K562 (cell line): ENCODE results near the gene LRP1. TPM values are rescaled to one million over a fixed set of nuclear protein-coding genes. Genes with fewer than 3 reads are reported as not detected.

Experiments
- EGR1 ChIP-seq: fragments of 450-650 bp; conservative IDR thresholded peaks from 2 replicates; pipeline ENCODE4 v1.6.1; 2017; ENCODE audit warnings: mild to moderate bottlenecking
- HNRNPLL ChIP-seq: fragments of 200-400 bp; formaldehyde crosslinking; IDR thresholded peaks from 2 replicates; pipeline ENCODE4 v1.6.1; 2017; ENCODE audit warnings: low read length, low read depth, mild to moderate bottlenecking; ENCODE audit not compliant: poor library complexity, severe bottlenecking
- MTA1 ChIP-seq: fragments of 450-650 bp; IDR thresholded peaks from 2 replicates; pipeline ENCODE4 v1.6.1; 2017; ENCODE audit warnings: borderline replicate concordance
- MYC ChIP-seq, 2 experiments: fragments of 250-450 bp in 1 of 2; sonication (Bioruptor Pico) in 1 of 2; IDR thresholded peaks; 2 replicates each; pipeline versions ENCODE4 v1.5.1 to v1.6.1; 2012 to 2021; ENCODE audit warnings: low read depth in 2 of 2, borderline replicate concordance in 1 of 2, improper control_type of control experiment in 1 of 2, low read length in 1 of 2, mild to moderate bottlenecking in 1 of 2, moderate library complexity in 1 of 2
- NR2C2 ChIP-seq, 2 experiments: fragments of 200-800 bp in 1 of 2; sonication (Bioruptor generic) in 1 of 2; sonication (generic) in 1 of 2; formaldehyde crosslinking in 1 of 2; IDR thresholded peaks; 2 replicates each; pipeline versions ENCODE4 v1.6.1 to v1.8.0; 2016 to 2022; ENCODE audit warnings: mild to moderate bottlenecking in 1 of 2, missing compliant biosample characterization in 1 of 2, missing genetic modification characterization in 1 of 2, missing genetic modification reagents in 1 of 2
- POLR2AphosphoS2 ChIP-seq: IDR thresholded peaks from 2 replicates; pipeline ENCODE4 v1.6.1; 2012; ENCODE audit warnings: low read length, improper control_type of control experiment
- UBTF ChIP-seq, 2 experiments: IDR thresholded peaks; 2 replicates each; pipeline ENCODE4 v1.6.1; 2012; ENCODE audit warnings: improper control_type of control experiment in 2 of 2, low read depth in 2 of 2, low read length in 2 of 2, borderline replicate concordance in 1 of 2
- ZBTB17 ChIP-seq: fragments of 450-650 bp; formaldehyde crosslinking; IDR thresholded peaks from 2 replicates; pipeline ENCODE4 v1.4.0; 2020; ENCODE audit warnings: mild to moderate bottlenecking
- ZBTB33 ChIP-seq: sonication (generic); formaldehyde crosslinking; IDR thresholded peaks from 2 replicates; pipeline ENCODE4 v1.8.1; 2023; ENCODE audit warnings: mild to moderate bottlenecking, missing genetic modification reagents
- ZNF12 ChIP-seq: sonication (generic); formaldehyde crosslinking; IDR thresholded peaks from 2 replicates; pipeline ENCODE4 v1.4.0; 2020; ENCODE audit warnings: mild to moderate bottlenecking, missing genetic modification reagents
- ZNF57 ChIP-seq: fragments of 450-650 bp; formaldehyde crosslinking; IDR thresholded peaks from 2 replicates; pipeline ENCODE4 v1.4.0; 2020; ENCODE audit warnings: mild to moderate bottlenecking, moderate library complexity
- polyA plus RNA-seq, 8 experiments: library from polyadenylated mRNA; depleted of rRNA in 4 of 8; stranded (reverse) in 5 of 8; unstranded in 3 of 8; fragments of >200 nt; fragmentation: Nextera tagmentation in 2 of 8; fragmentation: Illumina TruSeq in 1 of 8; extraction: Ambion mirVana in 2 of 8; extraction: Trizol in 1 of 8; gene quantifications; 2 replicates each; pipeline versions ENCODE4 v1.2.1 to v1.2.3, GENCODE V29; 2011 to 2014; ENCODE audit warnings: inconsistent platforms in 1 of 8, missing spikeins in 1 of 8
- total RNA-seq, 7 experiments: library from RNA; depleted of rRNA in 6 of 7; stranded (reverse); fragments of >200 nt in 6 of 7; fragmentation: Illumina TruSeq in 2 of 7; extraction: Trizol in 2 of 7; gene quantifications; 2 replicates each; pipeline versions ENCODE4 v1.2.1 to v1.2.3, GENCODE V29; 2011 to 2021; ENCODE audit warnings: low replicate concordance in 1 of 7
- TF ChIP-seq, protein P1 (sequence below): fragments of 450-650 bp; IDR thresholded peaks from 2 replicates; pipeline ENCODE4 v1.6.1; 2017; ENCODE audit warnings: antibody characterized with exemption, mild to moderate bottlenecking
- TF ChIP-seq, protein P2 (sequence below): sonication (generic); formaldehyde crosslinking; IDR thresholded peaks from 2 replicates; pipeline ENCODE4 v1.8.0; 2022; ENCODE audit warnings: missing genetic modification reagents, mild to moderate bottlenecking, moderate library complexity, borderline replicate concordance

LRP1 gene
- total and polyA plus RNA-seq, 9 of the 15 experiments (the other 6 are each of a cell fraction or from before 2014, with no cell fraction given) = 0.04 to 0.64 (median 0.19) TPM; not detected in 2

- TF ChIP-seq, protein P1, sequence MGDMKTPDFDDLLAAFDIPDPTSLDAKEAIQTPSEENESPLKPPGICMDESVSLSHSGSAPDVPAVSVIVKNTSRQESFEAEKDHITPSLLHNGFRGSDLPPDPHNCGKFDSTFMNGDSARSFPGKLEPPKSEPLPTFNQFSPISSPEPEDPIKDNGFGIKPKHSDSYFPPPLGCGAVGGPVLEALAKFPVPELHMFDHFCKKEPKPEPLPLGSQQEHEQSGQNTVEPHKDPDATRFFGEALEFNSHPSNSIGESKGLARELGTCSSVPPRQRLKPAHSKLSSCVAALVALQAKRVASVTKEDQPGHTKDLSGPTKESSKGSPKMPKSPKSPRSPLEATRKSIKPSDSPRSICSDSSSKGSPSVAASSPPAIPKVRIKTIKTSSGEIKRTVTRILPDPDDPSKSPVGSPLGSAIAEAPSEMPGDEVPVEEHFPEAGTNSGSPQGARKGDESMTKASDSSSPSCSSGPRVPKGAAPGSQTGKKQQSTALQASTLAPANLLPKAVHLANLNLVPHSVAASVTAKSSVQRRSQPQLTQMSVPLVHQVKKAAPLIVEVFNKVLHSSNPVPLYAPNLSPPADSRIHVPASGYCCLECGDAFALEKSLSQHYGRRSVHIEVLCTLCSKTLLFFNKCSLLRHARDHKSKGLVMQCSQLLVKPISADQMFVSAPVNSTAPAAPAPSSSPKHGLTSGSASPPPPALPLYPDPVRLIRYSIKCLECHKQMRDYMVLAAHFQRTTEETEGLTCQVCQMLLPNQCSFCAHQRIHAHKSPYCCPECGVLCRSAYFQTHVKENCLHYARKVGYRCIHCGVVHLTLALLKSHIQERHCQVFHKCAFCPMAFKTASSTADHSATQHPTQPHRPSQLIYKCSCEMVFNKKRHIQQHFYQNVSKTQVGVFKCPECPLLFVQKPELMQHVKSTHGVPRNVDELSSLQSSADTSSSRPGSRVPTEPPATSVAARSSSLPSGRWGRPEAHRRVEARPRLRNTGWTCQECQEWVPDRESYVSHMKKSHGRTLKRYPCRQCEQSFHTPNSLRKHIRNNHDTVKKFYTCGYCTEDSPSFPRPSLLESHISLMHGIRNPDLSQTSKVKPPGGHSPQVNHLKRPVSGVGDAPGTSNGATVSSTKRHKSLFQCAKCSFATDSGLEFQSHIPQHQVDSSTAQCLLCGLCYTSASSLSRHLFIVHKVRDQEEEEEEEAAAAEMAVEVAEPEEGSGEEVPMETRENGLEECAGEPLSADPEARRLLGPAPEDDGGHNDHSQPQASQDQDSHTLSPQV = peak; percentile 43
- TF ChIP-seq UBTF (IDR thresholded peaks at IDR 0.05; ENCODE audit: borderline replicate concordance in 1 of 2, low read depth in 2 of 2, low read length in 2 of 2) = peak in 1 of 2 experiments; percentile 68; a peak in 1 of 4 replicates
- TF ChIP-seq ZBTB17 (CRISPR knock-in tag) = 0 out of 2 replicates have a peak, but pooled peaks have one; percentile 26
- TF ChIP-seq POLR2AphosphoS2 = peak; percentile 91; the same call in 1 of the 2 replicates
- TF ChIP-seq, protein P2, sequence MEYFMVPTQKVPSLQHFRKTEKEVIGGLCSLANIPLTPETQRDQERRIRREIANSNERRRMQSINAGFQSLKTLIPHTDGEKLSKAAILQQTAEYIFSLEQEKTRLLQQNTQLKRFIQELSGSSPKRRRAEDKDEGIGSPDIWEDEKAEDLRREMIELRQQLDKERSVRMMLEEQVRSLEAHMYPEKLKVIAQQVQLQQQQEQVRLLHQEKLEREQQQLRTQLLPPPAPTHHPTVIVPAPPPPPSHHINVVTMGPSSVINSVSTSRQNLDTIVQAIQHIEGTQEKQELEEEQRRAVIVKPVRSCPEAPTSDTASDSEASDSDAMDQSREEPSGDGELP (CRISPR knock-in tag) = peak; percentile 58; the same call in 1 of the 2 replicates
- no peak for TF ChIP-seq ZNF12
- TF ChIP-seq NR2C2 (CRISPR knock-in tag; IDR thresholded peaks at IDR 0.05) = no peak
- TF ChIP-seq NR2C2 (tag; IDR thresholded peaks at IDR 0.05) = peak; percentile 47; the same call in 1 of the 2 replicates
- TF ChIP-seq HNRNPLL = peak; percentile 30
- TF ChIP-seq ZNF57 (CRISPR knock-in tag) = 0 out of 2 replicates have a peak, but pooled peaks have one; percentile 58
- no peak for TF ChIP-seq MTA1
- TF ChIP-seq MYC (IDR thresholded peaks at IDR 0.05; ENCODE audit: low read depth, low read length) = no peak
- TF ChIP-seq MYC (CRISPR knock-in tag; IDR thresholded peaks at IDR 0.05; ENCODE audit: borderline replicate concordance, low read depth) = peak; percentile 15; the same call in 1 of the 2 replicates
- TF ChIP-seq ZBTB33 = peak; percentile 47; the same call in 1 of the 2 replicates
- peak; percentile 73 for TF ChIP-seq EGR1
Measured at GRCh38 chr12:57235017-57235727, 106.9 kb downstream of the LRP1 start (continued).
